CD4-positive, alpha-beta T cell treated with Interleukin-12 subunit alpha and Interleukin-12 subunit beta, for 1 hour (primary cell): ENCODE data around the gene NTM.

Experiments used
- DNase-seq: peaks from one replicate; pipeline ENCODE4 v3.0.0-alpha.2; 2020

NTM gene

GRCh38 chr11:131510662-131511061, 140.2 kb downstream of the NTM start:
- no peak for DNase-seq

- DNase-seq = no peak
Observed at GRCh38 chr11:131511794-131512193, 141.4 kb downstream of the NTM start.

- no peak for DNase-seq
Observed at GRCh38 chr11:131512228-131512627, 141.8 kb downstream of the NTM start.

GRCh38 chr11:131514062-131514461, 143.6 kb downstream of the NTM start:
- no peak for DNase-seq

- DNase-seq = no peak
Observed at GRCh38 chr11:131518305-131518838, 148.0 kb downstream of the NTM start.

- no peak for DNase-seq
Observed at GRCh38 chr11:131522851-131523250, 152.4 kb downstream of the NTM start.

GRCh38 chr11:131530407-131530806, 160.0 kb downstream of the NTM start:
- DNase-seq = no peak

- DNase-seq = no peak
Observed at GRCh38 chr11:131533149-131533548, 162.7 kb downstream of the NTM start.

GRCh38 chr11:131533998-131534397, 163.6 kb downstream of the NTM start:
- DNase-seq = no peak

GRCh38 chr11:131534611-131535010, 164.2 kb downstream of the NTM start:
- no peak for DNase-seq

- DNase-seq = no peak
Observed at GRCh38 chr11:131536159-131536558, 165.7 kb downstream of the NTM start.

- DNase-seq = no peak
Observed at GRCh38 chr11:131537196-131537595, 166.8 kb downstream of the NTM start.

- DNase-seq = no peak
Observed at GRCh38 chr11:131537748-131538147, 167.3 kb downstream of the NTM start.

- DNase-seq = no peak
Observed at GRCh38 chr11:131538322-131538721, 167.9 kb downstream of the NTM start.

GRCh38 chr11:131540676-131541075, 170.3 kb downstream of the NTM start:
- DNase-seq = no peak

GRCh38 chr11:131543389-131544025, 173.1 kb downstream of the NTM start:
- DNase-seq = no peak

GRCh38 chr11:131544591-131544990, 174.2 kb downstream of the NTM start:
- no peak for DNase-seq

- no peak for DNase-seq
Observed at GRCh38 chr11:131546218-131546895, 175.9 kb downstream of the NTM start.

GRCh38 chr11:131549099-131549498, 178.7 kb downstream of the NTM start:
- DNase-seq = no peak

- no peak for DNase-seq
Observed at GRCh38 chr11:131549770-131550169, 179.4 kb downstream of the NTM start.

- DNase-seq = no peak
Observed at GRCh38 chr11:131560287-131560686, 189.9 kb downstream of the NTM start.

GRCh38 chr11:131561501-131561900, 191.1 kb downstream of the NTM start:
- DNase-seq = no peak

- no peak for DNase-seq
Observed at GRCh38 chr11:131561972-131562371, 191.6 kb downstream of the NTM start.

- no peak for DNase-seq
Observed at GRCh38 chr11:131568318-131568717, 197.9 kb downstream of the NTM start.

GRCh38 chr11:131571571-131571970, 201.2 kb downstream of the NTM start:
- no peak for DNase-seq
